Measurements from ENCODE around the gene MORC4. TPM values are rescaled to one million over a fixed set of nuclear protein-coding genes. Genes with fewer than 3 reads are reported as not detected.

Gene MORC4
- total and polyA plus RNA-seq, 10 donors: 1.4 to 7.0 (median 4.8) TPM

DNA sequence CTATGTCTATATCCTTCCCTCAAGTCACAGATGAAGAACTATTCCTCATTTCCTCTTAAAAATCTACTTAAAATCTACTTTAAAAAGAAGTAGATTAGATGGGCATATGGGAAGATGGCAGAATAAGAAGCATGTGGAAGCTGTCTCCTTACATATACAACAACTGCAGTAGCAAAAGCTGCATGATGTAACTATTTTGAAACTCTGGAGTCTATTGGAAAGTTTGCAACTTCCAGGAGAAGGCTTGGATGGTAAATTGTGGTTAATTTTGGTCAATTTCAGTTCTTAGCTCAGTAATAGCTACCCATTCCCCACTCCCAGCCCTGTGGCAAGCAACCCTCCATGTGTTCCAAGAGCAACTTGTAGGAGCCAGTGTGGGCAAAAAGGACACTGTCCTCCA lies 36.9 kb downstream of the MORC4 start:
- H3K4me3 ChIP-seq: no peak overlapping the region
- H3K27ac ChIP-seq: no peak overlapping the region
- H3K4me1 ChIP-seq: no peaks in the 10 kb centered on the region
- H3K36me3 ChIP-seq: peaks cover 0 to 13% (median 0%) of the 10 kb centered on the region in 6 donors
- DNase-seq: no peak
- H3K9me3 ChIP-seq: no peaks in the 10 kb centered on the region
- peaks cover 0 to 6% (median 0%) of the 10 kb centered on the region in 7 donors for H3K27me3 ChIP-seq (replicated peaks in 1 of 7)
- TF ChIP-seq POLR2AphosphoS5 (IDR thresholded peaks at IDR 0.05) (no peak), POLR2A (IDR thresholded peaks at IDR 0.05) (no peak)
- TF ChIP-seq, protein P1, sequence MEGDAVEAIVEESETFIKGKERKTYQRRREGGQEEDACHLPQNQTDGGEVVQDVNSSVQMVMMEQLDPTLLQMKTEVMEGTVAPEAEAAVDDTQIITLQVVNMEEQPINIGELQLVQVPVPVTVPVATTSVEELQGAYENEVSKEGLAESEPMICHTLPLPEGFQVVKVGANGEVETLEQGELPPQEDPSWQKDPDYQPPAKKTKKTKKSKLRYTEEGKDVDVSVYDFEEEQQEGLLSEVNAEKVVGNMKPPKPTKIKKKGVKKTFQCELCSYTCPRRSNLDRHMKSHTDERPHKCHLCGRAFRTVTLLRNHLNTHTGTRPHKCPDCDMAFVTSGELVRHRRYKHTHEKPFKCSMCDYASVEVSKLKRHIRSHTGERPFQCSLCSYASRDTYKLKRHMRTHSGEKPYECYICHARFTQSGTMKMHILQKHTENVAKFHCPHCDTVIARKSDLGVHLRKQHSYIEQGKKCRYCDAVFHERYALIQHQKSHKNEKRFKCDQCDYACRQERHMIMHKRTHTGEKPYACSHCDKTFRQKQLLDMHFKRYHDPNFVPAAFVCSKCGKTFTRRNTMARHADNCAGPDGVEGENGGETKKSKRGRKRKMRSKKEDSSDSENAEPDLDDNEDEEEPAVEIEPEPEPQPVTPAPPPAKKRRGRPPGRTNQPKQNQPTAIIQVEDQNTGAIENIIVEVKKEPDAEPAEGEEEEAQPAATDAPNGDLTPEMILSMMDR (IDR thresholded peaks at IDR 0.05 in 8 of 11, conservative IDR thresholded peaks at IDR 0.05 in 3 of 11): no peak
- intact Hi-C loops (cut with DNase I; ENCODE audit: low total_unique reads): no loop called here

- Histone ChIP-seq H3K27me3 (replicated peaks in 1 of 7) (peaks cover 0 to 6% (median 0%) of the 10 kb centered on the region in 7 donors), H3K27ac (no peak overlapping the region), H3K4me3 (no peak overlapping the region), H3K9me3 (no peaks in the 10 kb centered on the region), H3K4me1 (no peaks in the 10 kb centered on the region), H3K36me3 (peaks cover 0 to 16% (median 0%) of the 10 kb centered on the region in 6 donors)
- WGBS, 5 donors: 47 to 75% (median 73%) methylated on average over 2 of the region's 2 CpGs
- intact Hi-C loops (cut with DNase I; ENCODE audit: low total_unique reads): loop anchor here (10.0 kb wide), 1 partner anchor 65 kb away; no protein-coding TSS in a partner anchor
- DNase-seq: no peak
- TF ChIP-seq, protein P1 (IDR thresholded peaks at IDR 0.05 in 8 of 11, conservative IDR thresholded peaks at IDR 0.05 in 3 of 11): no peak
- TF ChIP-seq POLR2A (IDR thresholded peaks at IDR 0.05) (no peak), POLR2AphosphoS5 (IDR thresholded peaks at IDR 0.05) (no peak)
Measured at GRCh38 chrX:106959901-106960300, 40.1 kb downstream of the MORC4 start.

GRCh38 chrX:106957856-106958255 lies 42.2 kb downstream of the MORC4 start:
- H3K27ac ChIP-seq: no peak overlapping the region
- no peaks in the 10 kb centered on the region for H3K27me3 ChIP-seq (replicated peaks in 1 of 7)
- H3K4me3 ChIP-seq: no peak overlapping the region
- peaks cover 0 to 16% (median 0%) of the 10 kb centered on the region in 6 donors for H3K36me3 ChIP-seq
- H3K9me3 ChIP-seq: no peaks in the 10 kb centered on the region
- 52 to 93% (median 82%) methylated on average over 1 of the region's 1 CpG for WGBS, 5 donors
- intact Hi-C loops (cut with DNase I; ENCODE audit: low total_unique reads): loop anchor here (10.0 kb wide), 1 partner anchor 63 kb away; no protein-coding TSS in a partner anchor
- no peak for TF ChIP-seq POLR2A (IDR thresholded peaks at IDR 0.05)
- TF ChIP-seq, protein P1 (IDR thresholded peaks at IDR 0.05 in 8 of 11, conservative IDR thresholded peaks at IDR 0.05 in 3 of 11): no peak
- TF ChIP-seq POLR2AphosphoS5 (IDR thresholded peaks at IDR 0.05): no peak
- H3K4me1 ChIP-seq: no peaks in the 10 kb centered on the region
- DNase-seq: no peak

DNA sequence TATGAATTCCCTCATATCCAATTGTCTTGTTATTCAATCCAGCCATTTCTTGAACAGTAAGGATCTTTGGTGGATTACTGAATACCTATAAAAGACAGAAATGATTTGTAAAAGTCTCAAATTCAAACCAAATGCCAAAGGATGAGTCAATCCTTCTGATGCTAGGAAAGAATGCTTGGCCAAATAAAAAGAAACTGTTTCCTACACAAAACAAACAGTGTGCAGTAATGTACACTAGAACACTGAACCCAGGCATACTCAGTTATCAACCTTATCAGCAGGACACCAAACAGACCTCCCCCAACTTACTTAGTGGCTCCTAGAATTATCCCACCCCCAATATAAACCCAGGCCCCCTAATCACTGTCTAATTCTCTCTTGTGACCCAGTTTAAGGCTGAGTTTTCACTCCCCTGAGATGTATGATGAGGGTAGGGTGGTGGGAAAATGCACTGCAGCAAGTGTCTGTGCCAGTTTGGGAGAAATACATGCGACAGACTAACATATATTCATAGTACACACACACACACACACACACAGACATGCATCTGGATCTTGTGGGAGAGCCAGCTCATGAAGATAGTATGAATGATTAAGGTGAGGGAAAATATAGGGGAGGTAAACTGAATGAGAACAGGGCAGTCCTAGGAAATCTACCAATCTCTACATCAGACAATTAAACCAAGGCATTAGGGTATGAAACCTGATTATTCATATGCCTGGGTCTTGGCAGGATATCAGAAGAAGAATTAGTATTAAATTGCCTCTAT lies 44.8 kb downstream of the MORC4 start:
- Histone ChIP-seq H3K27me3 (replicated peaks in 1 of 7) (no peaks in the 10 kb centered on the region), H3K9me3 (no peaks in the 10 kb centered on the region), H3K27ac (no peak overlapping the region), H3K4me3 (no peak overlapping the region), H3K36me3 (peaks cover 0 to 5% (median 0%) of the 10 kb centered on the region in 6 donors), H3K4me1 (no peaks in the 10 kb centered on the region)
- intact Hi-C loops (cut with DNase I; ENCODE audit: low total_unique reads): loop anchor here (10.0 kb wide), 1 partner anchor 60 kb away; no protein-coding TSS in a partner anchor
- 25 to 100% (median 86%) methylated on average over 1 of the region's 1 CpG for WGBS, 5 donors
- TF ChIP-seq, protein P1 (IDR thresholded peaks at IDR 0.05 in 8 of 11, conservative IDR thresholded peaks at IDR 0.05 in 3 of 11): no peak
- TF ChIP-seq POLR2AphosphoS5 (IDR thresholded peaks at IDR 0.05): no peak
- no peak for TF ChIP-seq POLR2A (IDR thresholded peaks at IDR 0.05)
- DNase-seq: no peak

All from spleen (tissue), 11 donors.